GM12892 (cell line): ENCODE results near the gene PRDM16.

ENCODE experiments used
- DNase-seq: peaks from one replicate; pipeline ENCODE4 v3.0.0; 2011; ENCODE audit not compliant: insufficient read length
- FAIRE-seq: peaks from 2 replicates; lab custom pipeline; 2011; peaks lifted over from hg19 to GRCh38; lab: Jason Lieb, UNC
- POLR2A ChIP-seq: IDR thresholded peaks from 2 replicates; pipeline ENCODE4 v1.6.1; 2011; ENCODE audit warnings: low read depth, low read length, control low read depth
- POLR2AphosphoS5 ChIP-seq: IDR thresholded peaks from 2 replicates; pipeline ENCODE4 v1.6.1; 2011; ENCODE audit warnings: low read depth, low read length, control low read depth
- TAF1 ChIP-seq: IDR thresholded peaks from 2 replicates; pipeline ENCODE4 v1.6.1; 2011; ENCODE audit warnings: low read depth, mild to moderate bottlenecking, control low read depth, low read length, borderline replicate concordance

The PRDM16 gene

GRCh38 chr1:3348196-3348865 is 279.3 kb downstream of the PRDM16 start:
- DNase-seq (no peak), FAIRE-seq (no peak)

DNA sequence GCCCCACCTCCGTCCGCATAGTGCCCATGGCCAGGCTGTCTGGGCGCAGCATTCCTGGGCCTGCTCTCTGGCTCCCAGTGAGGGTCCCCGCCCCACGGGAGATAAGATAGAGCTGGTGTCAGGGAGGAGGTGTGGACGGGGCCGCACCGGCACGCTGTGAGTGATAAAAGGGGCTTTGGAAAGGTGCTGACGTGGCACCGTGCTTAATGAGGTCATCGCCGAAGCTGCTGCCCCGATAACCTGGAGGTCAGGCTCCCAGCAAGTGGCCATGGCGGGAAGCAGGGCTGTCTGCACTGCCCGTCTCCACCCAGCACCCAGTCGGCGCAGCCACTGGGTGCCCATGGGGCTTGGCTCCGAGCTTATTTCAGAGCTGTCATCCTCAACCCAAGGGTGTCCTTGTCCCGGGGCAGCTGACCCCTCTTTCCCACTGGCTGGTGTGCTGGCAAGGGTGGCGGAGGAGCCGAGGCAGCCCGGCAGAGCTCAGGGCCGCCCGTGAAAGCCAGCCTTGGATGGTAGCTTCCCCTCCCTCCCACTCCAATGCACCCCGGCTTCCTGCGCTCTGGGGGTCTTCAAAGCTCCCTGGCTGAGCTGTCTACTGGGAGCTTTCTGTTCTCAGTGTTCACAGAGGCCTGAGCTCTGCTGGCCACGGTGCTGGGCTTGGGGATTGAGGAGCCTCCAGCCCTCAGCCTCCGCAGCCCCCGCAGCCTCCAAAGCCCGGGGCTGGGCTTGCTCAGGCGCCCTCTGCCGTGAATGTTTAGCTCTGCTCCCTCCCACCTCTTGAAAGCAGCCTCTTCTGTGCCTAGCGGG is 280.4 kb downstream of the PRDM16 start:
- no peak for FAIRE-seq

More at GRCh38 chr1:3348196-3348865, 279.3 kb downstream of the PRDM16 start:
- no peak for TF ChIP-seq POLR2A
- TF ChIP-seq POLR2AphosphoS5, result no peak
- no peak for TF ChIP-seq TAF1

GRCh38 chr1:3349968-3350299 is 280.9 kb downstream of the PRDM16 start:
- no peak for FAIRE-seq
- TF ChIP-seq POLR2AphosphoS5 (no peak), POLR2A (no peak), TAF1 (no peak)

More for the DNA sequence above, 280.4 kb downstream of the PRDM16 start:
- no peak for DNase-seq
- no peak for TF ChIP-seq TAF1
- TF ChIP-seq POLR2AphosphoS5, result no peak
- TF ChIP-seq POLR2A, result no peak

DNA sequence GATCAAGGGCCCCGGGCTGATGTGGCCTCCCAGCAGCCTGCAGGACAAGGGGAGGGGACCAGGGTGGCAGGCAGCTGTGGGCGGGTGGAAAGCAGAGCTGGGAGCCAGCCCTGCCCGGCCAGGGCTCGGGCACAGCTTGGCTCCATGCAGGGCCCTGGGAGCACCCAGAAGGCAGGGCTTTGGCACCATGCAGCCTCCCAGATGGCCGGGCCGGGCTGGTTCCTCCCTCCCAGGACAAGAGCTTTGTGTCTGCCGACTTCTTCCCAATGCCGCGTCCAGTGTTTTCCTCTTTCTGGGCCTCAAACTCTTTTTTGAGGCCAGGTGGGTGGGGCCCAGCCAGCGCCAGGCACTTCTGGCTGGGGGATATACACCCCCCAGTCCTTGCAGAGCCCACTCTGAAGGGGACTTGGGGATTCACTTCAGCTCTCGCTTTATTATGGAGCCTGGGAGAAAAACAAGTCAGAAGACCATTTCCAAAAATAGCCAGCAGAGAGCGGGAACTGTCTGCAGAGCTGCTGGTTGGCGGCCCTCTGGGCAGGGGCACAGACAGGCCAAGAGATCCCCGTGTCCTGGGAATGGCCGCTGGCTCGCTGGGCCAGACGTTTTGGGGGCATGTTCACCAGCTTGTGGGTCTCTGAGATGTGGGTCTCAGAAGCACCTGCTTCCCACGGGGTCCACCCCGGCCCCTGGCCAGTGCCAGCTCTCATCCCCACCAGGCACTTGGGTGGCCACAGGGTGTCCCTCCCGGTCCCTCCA is 281.7 kb downstream of the PRDM16 start:
- DNase-seq, result no peak
- TF ChIP-seq POLR2AphosphoS5 (no peak), TAF1 (no peak), POLR2A (no peak)
- no peak for FAIRE-seq

More at GRCh38 chr1:3349968-3350299, 280.9 kb downstream of the PRDM16 start:
- DNase-seq, result no peak

GRCh38 chr1:3351449-3352298 is 282.7 kb downstream of the PRDM16 start:
- DNase-seq, result no peak
- TF ChIP-seq TAF1 (no peak), POLR2A (no peak), POLR2AphosphoS5 (no peak)
- FAIRE-seq, result no peak

DNA sequence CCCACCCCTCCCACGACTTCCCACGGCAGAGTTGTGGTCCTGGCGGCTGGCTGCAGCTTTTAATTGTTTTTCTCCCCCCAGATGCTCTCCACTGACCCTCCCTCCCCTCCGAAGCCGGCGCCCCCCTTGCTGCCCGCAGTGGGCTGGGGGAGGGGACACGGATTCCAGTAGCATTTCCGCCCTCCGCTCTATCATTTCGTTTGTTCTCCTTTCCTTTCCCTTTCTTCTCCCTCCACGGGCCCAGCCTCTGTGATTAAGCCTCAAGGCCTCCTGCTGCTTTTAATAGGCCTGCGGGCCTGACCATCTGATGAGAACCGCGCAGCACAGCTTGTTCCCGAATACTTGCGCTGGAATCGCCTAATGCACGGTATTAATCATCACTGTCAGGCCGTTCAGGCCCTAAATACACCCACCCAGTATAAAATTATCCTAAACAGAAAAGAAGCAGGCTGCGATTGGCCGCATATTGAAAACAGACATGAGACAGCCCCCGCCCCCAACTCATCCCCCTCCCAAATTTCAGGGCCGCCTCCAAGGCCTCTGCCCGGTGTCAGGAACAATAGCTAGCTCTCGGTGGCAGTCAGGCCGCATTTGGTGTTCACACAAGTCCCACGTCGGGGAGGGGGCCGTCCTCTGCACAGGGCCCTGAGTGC is 283.4 kb downstream of the PRDM16 start:
- FAIRE-seq, result no peak
- DNase-seq, result no peak
- TF ChIP-seq TAF1 (no peak), POLR2A (no peak), POLR2AphosphoS5 (no peak)

DNA sequence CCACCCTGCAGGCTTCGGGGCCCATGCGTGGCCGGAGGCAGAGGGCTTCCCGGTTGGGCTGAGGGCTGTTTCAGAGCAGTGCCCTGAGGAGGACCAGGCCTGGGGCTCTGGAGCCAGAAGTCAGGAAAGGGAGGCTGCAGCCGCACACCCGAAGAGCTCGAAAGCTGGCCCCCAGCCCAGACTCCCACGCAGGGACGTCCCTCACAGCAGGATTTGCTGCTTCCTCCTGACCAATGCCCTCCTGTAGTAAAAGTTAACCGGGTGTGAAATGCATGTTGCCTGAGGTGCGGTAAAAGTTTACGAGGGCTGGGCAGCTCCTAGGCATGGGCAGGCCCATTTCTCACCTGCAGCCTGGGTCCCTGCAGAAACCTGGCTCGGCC is 283.9 kb downstream of the PRDM16 start:
- TF ChIP-seq POLR2AphosphoS5 (no peak), TAF1 (no peak), POLR2A (no peak)
- DNase-seq, result no peak
- no peak for FAIRE-seq

DNA sequence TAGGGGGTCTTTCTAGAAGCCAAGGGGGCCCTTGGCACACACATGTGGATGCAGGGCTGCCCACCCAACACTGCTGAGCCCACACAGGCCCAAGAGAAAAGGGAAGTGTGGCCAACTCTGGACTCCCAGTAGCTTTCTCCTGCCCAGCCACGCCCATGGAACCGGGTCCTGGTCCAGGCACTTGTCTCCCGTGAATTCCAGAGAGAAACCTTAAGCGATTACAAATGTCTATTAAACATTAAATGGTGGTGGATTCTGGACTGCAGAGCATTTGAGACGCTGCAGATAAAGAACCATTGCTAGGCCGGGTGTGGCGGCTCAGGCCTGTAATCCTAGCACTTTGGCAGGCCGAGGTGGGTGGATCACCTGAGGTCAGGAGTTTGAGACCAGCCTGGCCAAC is 284.9 kb downstream of the PRDM16 start:
- TF ChIP-seq POLR2AphosphoS5, result no peak
- no peak for TF ChIP-seq TAF1
- TF ChIP-seq POLR2A, result no peak
- DNase-seq (no peak), FAIRE-seq (no peak)

DNA sequence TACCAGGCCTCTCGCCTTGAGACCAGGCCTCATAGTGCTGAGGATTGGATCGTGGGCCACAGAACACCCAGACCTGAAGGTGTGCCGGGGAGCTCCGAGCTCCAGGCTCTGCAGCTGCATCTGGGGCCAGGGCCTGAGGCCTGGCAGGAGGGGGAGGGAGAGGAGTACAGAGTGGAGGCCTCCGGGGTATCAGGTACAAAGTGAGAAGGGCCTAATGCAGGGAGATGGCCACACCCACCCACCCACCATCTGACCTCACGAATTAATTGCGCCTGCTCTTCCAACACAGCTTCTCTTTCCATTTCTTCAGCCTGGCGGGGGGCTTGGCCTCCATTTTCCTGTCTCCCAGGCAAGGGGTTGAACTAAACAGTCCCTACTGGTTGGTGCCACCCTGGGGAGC is 286.1 kb downstream of the PRDM16 start:
- DNase-seq (no peak), FAIRE-seq (no peak)
- TF ChIP-seq TAF1 (no peak), POLR2AphosphoS5 (no peak), POLR2A (no peak)

GRCh38 chr1:3355894-3356826 is 287.2 kb downstream of the PRDM16 start:
- DNase-seq, result no peak
- TF ChIP-seq TAF1 (no peak), POLR2A (no peak), POLR2AphosphoS5 (no peak)
- FAIRE-seq, result no peak
